ENCODE data around the gene SPTBN4.
"Not testable (repeated sequence)": the region's sequence is repeated elsewhere in the genome, so short reads cannot be mapped to it uniquely, and the experiment has no call there.

Gene SPTBN4

DNA sequence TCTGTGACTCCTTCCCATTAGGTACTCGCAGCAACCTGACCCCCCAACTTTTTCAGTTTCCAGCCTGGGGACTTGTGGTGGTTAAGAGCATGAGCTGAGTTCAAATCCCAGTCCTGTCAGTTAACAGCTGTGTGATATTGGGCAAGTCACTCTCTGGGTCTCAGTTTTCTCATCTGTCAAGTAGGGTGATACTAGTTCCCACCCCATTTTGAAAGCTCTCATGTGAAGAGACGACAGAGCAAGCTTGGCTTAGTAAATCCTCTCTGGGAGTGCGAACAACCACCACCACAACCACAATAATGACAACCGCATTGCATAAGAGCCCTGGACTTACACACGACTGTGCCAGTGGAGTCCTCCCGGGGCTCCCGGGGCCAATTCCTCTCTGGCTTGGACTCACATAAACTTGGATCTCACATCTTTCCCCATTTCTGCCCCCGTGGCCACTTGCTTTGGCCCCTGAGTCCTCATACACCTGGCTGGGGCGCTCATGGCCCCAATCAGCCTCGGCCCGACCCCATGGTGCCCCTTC, 1.7 kb upstream of the SPTBN4 start:
- DNase-seq (ENCODE audit: low read depth): no peak

DNA sequence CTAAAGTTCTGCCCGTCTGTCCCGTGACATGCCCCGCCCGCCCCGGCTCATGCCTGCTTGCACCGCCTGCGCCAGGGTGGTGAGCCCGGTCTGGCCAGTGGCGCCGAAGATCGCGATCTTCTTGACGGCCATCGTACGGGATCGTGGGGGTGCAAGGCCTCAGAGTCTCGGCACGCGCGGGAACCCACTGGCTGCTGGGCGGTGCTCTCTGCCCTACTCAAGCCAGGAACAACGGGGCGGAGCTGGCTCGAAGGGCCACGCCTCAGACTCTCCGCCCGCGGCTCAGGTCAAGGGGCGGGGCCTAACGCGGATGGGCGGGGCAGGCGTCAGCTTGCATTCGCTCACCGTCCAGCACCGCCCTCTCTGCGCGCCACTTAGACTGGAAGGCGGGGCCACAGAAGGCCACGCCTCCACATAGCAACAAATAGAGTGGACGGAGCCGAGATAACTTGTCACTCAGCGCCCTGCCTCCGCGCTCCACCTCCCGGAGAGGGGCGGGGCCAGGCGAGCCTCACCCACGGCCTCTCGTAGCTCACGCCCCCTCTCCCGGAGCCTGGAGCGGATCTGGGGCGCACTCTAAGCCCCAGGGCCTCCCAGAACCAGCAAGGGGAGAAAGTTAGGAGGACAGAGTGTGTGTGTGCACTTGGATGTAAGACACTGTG, 1.1 kb upstream of the SPTBN4 start, which contains the start of gene BLVRB:
BLVRB (minus strand) TSS at position 189 of the 662 bp plus-strand sequence; CDS start at position 132, 57 bp downstream.
- peak; percentile 99 for DNase-seq (ENCODE audit: low read depth)

DNA sequence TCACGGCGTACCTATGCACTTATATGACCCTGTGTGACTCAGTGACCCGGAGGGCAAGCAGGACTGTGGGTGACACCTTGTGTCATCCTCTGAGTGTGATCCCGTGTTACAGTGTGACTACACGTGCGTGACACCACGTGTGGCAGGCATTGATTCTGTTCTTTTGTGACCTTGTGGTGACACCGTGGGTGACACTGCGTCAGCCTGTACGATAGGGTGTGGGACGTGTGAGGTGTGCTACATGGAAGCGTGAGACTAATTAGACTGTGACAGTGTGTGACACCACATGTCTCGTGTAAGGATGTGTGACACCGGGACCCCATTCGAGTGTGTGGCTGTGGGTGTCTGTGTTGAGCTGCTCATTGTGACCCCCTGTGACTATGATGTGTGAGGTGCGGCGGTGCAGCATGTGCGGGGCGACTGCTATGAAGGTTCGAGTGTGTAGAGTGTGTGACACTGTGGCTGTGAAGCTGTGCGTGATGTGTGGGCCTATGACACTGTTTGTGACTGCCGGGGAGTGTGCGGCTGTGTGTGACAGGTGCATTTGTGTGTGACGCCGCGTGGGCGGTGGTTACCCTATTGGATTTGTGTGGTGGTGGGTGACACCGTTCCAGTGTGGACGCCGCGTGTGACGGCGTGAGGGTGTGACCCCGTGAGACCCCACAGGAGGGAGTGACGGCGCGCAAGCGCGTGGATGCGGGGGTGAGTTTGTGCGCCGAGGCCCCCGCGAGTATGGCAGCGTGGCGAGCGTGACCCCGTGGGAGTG, 399 bp upstream of the SPTBN4 start:
- DNase-seq (ENCODE audit: low read depth): peak; percentile 43

DNA sequence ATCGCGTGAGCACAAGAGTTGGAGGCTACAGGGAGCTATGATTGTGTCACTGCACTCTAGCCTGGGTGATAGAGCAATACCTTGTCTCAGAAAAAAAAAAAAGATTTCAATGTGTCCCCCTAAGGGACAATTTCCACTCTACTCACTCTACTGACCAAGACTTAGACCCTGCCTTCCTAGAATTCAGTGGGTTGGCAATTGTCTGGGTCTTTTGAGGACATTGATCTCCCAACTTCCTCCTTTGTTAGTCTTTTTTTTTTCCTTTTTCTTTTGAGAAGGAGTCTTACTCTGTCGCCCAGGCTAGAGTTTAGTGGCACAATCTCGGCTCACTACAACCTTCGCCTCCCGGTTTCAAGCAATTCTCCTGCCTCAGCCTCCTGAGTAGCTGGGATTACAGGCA, 2.2 kb downstream of the SPTBN4 start:
- no peak for DNase-seq (ENCODE audit: low read depth)

DNA sequence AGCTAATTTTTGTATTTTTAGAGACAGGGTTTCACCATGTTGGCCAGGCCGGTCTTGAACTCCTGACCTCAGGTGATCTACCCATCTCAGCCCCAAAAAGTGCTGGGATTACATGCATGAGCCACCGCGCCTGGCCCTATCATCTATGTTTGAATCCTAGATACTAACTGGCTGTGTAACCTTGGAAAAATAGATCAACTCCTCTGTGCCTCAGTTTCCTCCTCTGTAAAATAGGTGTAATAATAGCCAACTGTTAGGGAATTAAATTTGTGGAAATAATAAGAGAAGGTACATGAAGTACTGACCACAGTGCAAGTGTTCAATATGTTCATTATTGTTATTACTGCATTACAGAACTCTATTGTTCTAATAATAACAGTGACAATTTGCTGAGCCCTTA, 4.3 kb downstream of the SPTBN4 start:
- no peak for DNase-seq (ENCODE audit: low read depth)

DNA sequence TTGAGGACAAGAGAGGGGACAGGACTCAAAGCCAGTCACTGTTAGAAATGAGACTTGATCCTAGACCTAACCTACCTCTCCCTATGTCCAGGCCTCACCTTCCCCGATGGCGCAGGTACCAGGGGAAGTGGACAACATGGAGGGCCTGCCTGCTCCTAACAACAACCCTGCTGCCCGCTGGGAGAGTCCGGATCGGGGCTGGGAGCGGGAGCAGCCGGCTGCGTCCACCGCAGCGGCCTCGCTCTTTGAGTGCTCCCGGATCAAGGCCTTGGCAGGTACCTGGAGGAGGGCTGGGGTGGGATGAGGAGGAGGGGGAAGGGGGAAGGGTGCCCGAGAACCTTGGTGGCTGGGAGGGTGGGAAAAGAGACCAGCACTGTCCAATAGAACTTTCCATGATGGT, 5.7 kb downstream of the SPTBN4 start:
- no peak for DNase-seq (ENCODE audit: low read depth)

DNA sequence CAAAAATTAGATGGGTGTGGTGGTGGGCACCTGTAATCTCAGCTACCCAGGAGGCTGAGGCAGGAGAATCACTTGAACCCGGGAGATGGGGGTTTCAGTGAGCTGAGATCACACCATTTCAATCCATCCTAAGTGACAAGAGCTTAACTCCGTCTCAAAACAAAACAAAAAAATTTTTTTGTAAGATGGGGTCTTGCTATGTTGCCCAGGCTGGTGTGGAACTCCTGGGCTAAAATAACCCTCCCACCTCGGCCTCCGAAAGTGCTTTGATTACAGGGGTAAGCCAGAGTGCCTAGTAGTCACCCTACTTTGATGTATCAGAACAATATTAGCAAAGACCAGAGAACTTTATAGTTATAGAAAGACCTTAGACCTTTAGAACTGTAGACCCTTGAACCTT, 7.9 kb downstream of the SPTBN4 start:
- DNase-seq (ENCODE audit: low read depth): no peak

DNA sequence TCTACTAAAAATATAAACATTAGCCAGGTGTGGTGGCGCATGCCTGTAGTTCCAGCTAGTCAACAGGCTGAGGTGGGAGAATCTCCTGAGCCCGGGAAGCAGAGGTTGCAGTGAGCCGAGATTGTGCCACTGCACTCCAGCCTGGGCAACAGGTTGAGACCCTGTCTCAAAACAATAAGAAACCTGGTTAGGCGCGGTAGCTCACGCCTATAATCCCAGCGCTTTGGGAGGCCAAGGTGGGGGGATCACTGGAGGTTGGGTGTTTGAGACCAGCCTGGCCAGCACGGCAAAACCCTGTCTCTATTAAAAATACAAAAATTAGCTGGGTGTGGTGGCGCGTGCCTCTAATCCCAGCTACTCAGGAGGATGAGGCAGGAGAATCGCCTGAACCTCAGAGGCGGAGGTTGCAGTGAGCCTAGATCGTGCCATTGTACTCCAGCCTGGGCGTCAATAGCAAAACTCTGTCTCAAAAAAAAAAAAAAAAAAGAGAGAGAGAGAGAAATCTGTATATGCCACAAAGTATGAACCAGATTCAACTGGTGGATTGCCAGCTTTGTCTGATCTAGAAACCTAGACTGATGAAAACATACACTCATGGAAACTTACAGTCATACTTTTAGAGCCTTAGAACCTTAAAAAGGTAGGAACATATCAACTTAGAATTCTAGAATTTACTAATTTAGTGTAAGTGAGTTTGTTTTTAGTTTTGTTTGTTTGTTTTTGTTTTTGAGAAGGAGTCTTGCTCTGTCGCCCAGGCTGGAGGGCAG, 9.3 kb downstream of the SPTBN4 start:
- DNase-seq (ENCODE audit: low read depth): not testable (repeated sequence)

DNA sequence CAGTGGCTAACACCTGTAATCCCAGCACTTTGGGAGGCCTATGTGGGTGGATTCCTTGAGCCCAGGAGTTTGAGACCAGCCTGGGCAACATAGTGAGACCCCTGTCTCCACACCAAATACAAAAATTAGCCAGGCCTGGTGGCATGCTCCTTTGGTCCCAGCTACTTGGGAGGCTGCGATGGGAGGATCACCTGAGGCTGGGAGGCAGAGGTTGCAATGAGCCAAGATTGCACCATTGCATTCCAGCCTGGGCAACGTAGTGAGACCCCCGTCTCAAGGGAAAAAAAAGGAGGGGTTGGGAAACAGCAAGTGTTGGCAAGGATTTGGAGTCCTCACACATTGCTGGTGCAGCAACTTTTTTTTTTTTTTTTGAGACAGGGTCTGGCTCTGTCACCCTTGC, 19.2 kb downstream of the SPTBN4 start:
- no peak for DNase-seq (ENCODE audit: low read depth)

DNA sequence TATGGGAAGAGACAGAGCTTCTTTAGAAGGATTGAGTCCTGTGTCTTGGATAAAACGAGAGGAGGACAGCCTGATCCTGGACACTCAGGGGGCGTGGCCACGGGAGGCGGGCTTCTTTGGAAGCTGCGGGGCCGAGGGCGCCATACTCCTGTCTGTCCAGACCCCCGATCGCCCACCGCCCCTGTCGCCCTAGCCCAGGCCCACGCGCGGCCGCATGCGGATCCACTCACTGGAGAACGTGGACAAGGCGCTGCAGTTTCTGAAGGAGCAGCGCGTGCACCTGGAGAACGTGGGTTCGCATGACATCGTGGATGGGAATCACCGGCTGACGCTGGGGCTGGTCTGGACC, 23.1 kb downstream of the SPTBN4 start:
- DNase-seq (ENCODE audit: low read depth): no peak

DNA sequence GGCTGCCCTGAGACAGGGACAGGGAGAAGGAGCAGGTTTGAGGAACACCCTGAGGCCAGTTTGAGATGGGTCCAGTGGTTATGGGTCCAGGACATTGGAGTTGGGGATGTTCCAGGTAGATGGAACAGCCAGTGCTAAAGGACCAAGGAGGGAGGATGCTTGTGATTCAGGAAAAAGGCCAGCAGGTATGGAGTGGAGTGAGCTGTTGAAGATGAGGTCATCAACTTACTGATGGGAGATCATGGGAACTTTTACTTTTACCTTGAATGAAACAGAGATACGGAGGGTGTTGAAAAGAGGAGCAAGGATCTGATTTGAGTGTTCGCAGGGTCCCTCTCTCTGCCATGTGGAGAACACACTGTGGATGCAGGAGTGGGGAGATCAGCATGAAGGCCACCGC, 25.5 kb downstream of the SPTBN4 start:
- no peak for DNase-seq (ENCODE audit: low read depth)

DNA sequence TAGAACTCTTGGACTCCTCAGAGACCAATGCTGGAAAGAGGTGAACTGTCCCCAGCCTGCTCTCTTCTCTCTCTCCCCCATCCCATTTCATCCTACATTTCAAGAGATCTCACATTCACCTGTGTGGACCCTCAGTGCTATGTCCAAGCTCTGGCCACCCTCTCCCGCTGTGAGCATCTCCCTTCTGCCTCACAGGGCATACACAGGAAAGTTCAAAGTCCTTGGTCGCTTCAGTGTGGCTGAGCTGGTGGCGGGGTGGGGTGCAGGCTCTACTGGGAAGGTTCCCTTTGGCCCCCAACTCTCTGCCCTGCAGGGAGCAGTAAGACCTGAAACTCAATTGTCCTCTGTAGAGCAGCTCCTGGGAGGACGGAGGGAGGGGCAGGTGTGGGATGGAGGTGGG, 27.0 kb downstream of the SPTBN4 start:
- no peak for DNase-seq (ENCODE audit: low read depth)

DNA sequence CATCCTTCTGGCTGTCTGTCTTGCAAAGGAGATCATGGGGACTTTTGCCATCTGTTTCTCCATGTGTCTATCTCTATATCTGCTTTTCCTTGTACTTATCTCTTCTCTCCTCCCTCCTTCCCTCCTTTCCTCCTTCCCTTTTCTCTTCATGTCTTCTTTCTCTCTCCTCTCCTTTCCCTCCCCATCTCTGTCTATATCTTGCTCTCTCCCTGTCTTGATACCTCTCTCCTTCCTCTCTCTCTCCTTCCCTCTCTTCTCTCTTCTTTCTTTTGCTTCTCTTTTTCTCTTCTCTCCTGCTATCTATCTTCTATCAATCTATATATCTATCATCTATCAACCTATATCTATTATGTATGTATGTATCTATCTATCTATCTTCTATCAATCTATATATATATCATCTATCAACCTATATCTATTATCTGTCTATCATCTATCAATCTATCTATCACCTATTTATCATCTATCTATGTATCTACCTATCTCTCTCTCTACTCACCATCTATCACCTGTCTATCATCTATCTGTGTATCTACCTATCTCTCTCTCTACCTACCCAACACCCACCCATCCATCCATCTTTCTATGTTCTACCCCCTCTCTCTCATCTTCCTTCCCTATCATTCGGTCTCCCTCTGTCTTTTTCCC, 27.5 kb downstream of the SPTBN4 start:
- DNase-seq (ENCODE audit: low read depth): no peak

DNA sequence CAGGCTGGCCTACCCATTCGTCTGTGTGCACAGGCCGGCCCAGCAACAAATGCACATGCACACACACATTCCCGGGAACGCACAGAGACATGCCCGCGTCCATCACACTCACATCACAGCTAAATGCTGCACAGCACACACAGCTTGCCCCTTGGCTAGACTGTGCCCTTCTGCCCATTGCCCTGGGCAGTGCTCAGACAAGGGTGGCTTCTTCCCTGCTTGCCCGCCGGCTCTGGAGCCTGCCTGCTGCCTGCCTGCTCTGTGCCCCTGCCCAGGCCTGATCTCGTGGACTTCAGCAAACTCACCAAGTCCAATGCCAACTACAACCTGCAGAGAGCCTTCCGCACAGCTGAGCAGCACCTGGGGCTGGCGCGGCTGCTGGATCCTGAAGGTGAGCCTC, 30.4 kb downstream of the SPTBN4 start:
- no peak for DNase-seq (ENCODE audit: low read depth)

DNA sequence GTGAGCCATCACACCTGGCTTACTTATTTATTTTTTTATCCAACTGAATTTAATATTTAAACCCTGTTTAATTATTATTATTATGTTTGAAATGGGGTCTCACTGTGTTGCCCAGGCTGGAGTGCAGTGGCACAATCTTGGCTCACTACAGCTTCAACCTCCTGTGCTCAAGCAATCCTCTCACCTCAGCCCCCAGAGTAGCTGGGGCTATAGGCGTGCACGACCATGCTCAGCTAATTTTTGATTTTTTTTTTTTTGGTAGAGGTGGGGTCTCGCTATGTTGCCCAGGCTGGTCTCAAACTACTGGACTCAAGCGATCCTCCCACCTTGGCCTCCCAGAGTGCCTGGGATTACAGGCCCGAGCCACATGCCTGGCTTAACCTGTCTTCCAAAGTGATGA, 32.5 kb downstream of the SPTBN4 start:
- DNase-seq (ENCODE audit: low read depth): no peak

DNA sequence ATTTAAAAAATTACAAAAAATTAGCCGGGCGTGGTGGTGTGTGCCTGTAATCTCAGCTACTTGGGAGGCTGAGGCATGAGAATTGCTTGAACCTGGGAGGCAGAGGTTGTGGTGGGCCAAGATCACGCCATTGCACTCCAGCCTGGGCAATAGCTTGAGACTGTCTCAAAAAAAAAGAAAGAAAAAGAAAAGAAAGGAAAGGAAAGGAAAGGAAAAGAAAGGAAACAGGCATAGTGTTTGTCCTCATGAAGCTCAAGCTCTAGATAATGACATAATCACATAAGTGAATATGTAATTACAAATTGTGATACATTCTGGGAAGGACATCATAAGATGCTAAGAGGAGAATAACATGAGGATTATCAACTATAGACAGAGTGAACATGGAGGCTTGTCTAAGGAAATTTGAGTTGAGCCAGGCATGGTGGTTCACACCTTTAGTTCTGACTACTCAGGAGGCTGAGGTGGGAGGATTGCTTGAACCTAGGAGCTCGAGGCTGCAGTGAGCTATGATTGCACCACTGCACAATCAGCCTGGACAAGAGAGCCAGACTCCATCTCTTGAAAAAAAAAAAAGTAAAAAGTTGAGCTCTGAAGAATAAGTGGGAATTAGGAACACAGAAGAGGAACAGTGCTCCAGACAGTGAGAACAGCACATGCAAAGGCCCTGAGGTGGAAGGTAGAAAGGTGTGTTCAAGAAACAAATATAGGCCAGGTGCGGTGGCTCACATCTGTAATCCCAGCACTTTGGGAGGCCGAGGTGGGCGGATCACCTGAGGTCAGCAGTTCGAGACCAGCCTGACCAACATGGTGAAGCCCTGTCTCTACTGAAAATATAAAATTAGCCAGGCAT, 34.1 kb downstream of the SPTBN4 start:
- DNase-seq (ENCODE audit: low read depth): not testable (repeated sequence)

DNA sequence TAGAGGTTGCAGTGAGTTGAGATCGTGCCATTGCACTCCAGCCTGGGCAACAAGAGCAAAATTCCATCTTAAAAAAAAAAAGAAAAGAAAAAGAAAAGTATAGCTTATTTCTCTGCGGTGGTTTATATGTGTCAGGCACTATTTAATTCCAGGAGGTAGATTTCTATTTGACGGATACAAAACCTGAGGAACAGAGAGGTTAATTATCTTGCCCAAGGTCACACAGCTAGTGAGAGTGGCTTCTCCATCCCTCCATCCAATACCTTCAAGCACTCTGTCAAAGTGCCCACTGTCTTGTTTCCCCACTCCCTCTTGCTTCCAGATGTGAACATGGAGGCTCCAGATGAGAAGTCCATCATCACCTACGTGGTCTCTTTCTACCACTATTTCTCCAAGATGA, 34.8 kb downstream of the SPTBN4 start:
- no peak for DNase-seq (ENCODE audit: low read depth)

DNA sequence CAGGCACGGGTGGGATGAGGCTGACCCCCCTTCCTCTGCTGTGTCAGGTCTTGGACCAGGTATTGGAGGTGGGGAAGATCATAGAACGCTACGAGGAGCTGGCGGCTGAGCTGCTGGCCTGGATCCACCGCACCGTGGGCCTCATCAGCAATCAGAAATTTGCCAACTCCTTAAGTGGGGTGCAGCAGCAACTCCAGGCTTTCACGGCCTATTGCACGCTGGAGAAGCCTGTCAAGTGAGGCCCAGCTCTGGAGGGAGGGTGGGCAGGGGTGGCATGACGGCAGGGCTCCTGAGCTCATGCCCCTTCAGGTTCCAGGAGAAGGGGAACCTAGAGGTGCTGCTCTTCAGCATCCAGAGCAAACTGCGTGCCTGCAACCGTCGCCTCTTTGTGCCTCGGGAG, 35.3 kb downstream of the SPTBN4 start:
- DNase-seq (ENCODE audit: low read depth): no peak

DNA sequence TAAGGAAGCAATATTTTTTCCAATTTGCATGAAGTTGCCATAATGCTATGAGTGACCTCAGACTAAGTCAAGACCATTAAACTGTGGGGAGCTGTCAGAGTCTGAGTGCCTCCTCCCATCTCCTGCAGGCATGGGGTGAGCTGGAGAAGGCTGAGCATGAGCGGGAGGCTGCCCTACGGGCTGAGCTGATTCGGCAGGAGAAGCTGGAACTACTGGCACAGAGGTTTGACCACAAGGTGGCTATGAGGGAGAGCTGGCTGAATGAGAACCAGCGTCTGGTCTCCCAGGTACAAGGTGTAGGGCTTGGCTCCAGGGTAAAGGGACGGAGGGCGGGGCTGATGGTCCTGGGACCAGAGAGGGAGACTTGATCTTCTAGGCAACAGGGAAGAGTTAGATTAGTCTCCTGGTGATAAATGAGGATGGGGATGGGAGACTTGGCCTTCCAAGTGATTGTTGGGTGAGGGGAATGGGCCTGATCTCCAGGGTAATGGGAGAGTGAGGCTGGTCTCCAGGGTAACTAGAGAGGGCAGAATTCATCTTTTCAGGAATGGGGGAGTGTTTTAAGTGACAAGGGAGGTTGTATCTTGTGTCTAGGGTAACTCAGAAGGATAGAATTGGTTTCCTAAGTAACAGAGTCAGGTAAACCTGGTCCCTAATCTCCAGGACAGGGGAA, 36.0 kb downstream of the SPTBN4 start:
- DNase-seq (ENCODE audit: low read depth): no peak

DNA sequence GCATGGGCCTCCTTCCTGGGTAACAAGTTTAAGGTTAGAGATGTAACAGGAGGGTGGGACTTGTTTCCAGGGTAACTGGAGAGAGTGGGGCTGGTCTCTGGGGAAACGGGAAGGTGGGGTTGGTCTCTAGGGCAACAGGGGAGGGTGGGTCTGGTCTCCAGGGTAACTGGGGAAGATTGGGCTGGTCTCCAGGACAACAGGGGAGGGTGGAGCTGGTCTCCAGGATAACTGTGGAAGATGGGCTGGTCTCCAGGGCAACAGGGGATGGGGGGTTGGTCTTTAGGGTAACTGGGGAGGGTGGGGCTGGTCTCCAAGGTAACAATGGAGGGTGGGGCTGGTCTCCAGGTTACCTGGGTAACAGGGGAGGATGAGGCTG, 36.5 kb downstream of the SPTBN4 start:
- no peak for DNase-seq (ENCODE audit: low read depth)

DNA sequence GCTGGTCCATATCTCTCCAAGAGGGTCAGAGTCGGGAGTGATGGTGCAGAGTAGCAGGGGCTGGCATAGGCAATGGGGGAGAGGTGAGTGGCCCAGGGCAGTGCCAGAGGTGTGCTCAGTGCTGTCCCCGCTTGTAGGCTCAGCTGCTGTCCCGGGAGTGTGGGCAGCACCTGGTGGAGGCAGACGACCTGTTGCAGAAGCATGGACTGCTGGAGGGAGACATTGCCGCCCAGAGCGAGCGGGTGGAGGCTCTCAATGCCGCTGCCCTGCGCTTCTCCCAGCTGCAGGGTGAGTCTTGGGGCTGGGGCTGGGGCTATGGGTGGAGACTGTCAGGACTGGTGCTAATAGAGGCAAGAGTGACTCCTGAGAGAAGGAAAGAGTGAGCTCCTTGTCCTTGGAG, 39.3 kb downstream of the SPTBN4 start:
- no peak for DNase-seq (ENCODE audit: low read depth)
